ENCODE data around the gene CLSTN1.
"Not testable (repeated sequence)": the region's sequence is repeated elsewhere in the genome, so short reads cannot be mapped to it uniquely, and the experiment has no call there.

CLSTN1 gene

GRCh38 chr1:9766759-9767442 is 56.9 kb downstream of the CLSTN1 start:
- no peak for DNase-seq (ENCODE audit: low read depth)
- no peak for TF ChIP-seq CTCF (IDR thresholded peaks at IDR 0.05; ENCODE audit: control insufficient read depth, extremely low read depth, insufficient read depth)
- no peak overlapping the region for H3K4me3 ChIP-seq (ENCODE audit: low read depth, low read length)

DNA sequence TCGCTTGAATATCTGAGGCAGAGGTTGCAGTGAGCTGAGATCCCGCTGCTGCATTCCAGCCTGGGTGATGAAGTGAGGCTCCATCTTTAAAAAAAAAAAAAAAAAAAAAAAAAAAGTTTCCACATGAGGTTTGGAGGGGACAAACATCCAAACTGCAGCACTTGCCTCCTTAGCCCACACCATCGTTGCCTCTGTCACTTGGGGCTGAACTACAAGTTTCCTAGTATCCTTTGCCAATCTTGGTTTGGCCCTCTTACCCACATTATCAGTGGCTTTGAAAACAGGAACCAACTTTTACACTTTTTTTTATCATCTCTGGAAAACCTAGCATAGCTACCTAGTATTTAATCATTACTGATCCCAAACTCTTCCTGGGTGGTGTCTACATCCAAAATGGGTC is 59.2 kb downstream of the CLSTN1 start:
- no peak for TF ChIP-seq CTCF (IDR thresholded peaks at IDR 0.05; ENCODE audit: control insufficient read depth, extremely low read depth, insufficient read depth)
- no peak overlapping the region for H3K4me3 ChIP-seq (ENCODE audit: low read depth, low read length)
- no peak for DNase-seq (ENCODE audit: low read depth)

DNA sequence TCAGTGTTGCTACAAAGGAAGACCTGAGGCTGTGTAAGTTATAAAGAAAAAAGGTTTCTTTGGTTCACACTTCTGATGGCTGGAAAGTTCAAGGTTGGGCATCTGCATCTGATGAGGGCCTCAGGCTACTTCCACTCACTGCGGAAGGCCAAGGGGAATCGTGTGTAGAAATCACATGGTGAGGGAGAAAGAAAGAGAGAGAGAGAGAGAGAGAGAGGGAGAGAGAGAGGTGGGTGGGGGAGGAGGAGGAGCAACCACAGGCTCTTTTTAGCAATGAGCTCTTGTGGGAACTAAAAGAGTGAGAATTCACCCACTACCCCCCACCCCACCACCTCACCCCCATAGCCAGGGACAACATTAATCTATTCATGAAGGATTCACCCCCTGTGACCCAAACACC is 59.9 kb downstream of the CLSTN1 start:
- no peak for TF ChIP-seq CTCF (IDR thresholded peaks at IDR 0.05; ENCODE audit: control insufficient read depth, extremely low read depth, insufficient read depth)
- DNase-seq (ENCODE audit: low read depth), result no peak
- H3K4me3 ChIP-seq (ENCODE audit: low read depth, low read length), result no peak overlapping the region

DNA sequence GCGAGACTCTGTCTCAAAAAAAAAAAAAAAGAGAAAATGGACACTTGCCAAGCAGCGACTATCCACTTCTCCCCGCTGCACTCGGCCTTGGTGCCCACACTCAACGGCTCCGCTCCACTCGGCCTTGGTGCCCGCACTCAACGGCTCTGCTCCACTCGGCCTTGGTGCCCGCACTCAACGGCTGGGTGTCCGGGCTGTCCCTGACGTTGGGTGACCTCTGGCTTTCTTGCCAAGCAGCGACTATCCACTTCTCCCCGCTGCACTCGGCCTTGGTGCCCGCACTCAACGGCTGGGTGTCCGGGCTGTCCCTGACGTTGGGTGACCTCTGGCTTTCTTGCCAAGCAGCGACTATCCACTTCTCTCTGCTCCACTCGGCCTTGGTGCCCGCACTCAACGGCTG is 61.3 kb downstream of the CLSTN1 start:
- not testable (repeated sequence) for DNase-seq (ENCODE audit: low read depth); H3K4me3 ChIP-seq (ENCODE audit: low read depth, low read length)

DNA sequence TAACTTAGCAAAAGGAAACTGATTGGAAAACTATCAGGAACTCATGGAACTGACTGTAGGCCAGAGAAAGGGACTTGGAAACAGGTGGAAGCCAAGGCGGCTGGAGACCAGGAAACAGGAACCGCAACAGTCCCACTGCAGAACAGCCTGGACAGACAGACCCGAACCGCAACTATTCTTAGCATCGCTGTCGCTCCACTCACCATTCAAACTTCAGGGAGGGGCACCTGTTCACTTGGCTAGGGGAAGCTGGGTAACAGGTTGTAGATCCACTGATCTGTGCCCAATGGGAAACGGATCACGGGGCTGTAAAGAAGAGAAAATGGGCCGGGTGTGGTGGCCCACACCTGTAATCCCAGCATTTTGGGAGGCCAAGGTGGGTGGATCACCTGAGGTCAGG is 61.9 kb downstream of the CLSTN1 start:
- H3K4me3 ChIP-seq (ENCODE audit: low read depth, low read length), result no peak overlapping the region
- TF ChIP-seq CTCF (IDR thresholded peaks at IDR 0.05; ENCODE audit: control insufficient read depth, extremely low read depth, insufficient read depth), result no peak

DNA sequence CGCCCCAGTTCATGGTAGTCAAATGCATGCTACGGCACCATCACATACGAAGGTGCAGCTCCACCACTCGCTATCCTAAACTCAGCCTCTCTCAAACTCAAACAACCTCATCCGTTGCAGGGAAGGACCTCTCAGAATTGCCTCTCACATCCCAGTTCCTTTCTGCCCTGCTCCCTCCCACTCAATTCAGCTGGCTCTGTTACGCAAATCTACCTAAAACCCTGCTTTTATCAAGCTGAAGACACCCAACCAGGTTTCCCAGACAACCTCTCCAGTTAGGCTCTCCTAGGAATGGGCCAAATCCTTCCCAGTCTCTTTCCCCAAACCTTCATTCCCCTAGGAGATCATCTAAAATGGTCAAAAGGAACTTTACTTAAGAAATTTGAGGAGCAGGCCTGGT is 62.9 kb downstream of the CLSTN1 start:
- H3K4me3 ChIP-seq (ENCODE audit: low read depth, low read length), result no peak overlapping the region
- no peak for DNase-seq (ENCODE audit: low read depth)
- TF ChIP-seq CTCF (IDR thresholded peaks at IDR 0.05; ENCODE audit: control insufficient read depth, extremely low read depth, insufficient read depth), result no peak

More for the DNA sequence above, 61.9 kb downstream of the CLSTN1 start:
- no peak for DNase-seq (ENCODE audit: low read depth)

- no peak overlapping the region for H3K4me3 ChIP-seq (ENCODE audit: low read depth, low read length)
- no peak for DNase-seq (ENCODE audit: low read depth)
- no peak for TF ChIP-seq CTCF (IDR thresholded peaks at IDR 0.05; ENCODE audit: control insufficient read depth, extremely low read depth, insufficient read depth)
These were observed 63.8 kb downstream of the CLSTN1 start for GRCh38 chr1:9759939-9760338.

Data from LNCaP clone FGC (cell line).